ENCODE results near the gene BHMT.

The BHMT gene

GRCh38 chr5:79181419-79182022, 69.9 kb downstream of the BHMT start:
- FAIRE-seq, result no peak
